Erythroblast (primary cell): ENCODE data around the gene CHN2.

Source experiments
- GATA1 ChIP-seq: IDR thresholded peaks from 2 replicates; pipeline ENCODE4 v1.6.1; 2011; ENCODE audit warnings: low read depth, mild to moderate bottlenecking, control low read depth, low read length, moderate library complexity
- POLR2A ChIP-seq: IDR thresholded peaks from 2 replicates; pipeline ENCODE4 v1.6.1; 2011; ENCODE audit warnings: mild to moderate bottlenecking, low read length

DNA sequence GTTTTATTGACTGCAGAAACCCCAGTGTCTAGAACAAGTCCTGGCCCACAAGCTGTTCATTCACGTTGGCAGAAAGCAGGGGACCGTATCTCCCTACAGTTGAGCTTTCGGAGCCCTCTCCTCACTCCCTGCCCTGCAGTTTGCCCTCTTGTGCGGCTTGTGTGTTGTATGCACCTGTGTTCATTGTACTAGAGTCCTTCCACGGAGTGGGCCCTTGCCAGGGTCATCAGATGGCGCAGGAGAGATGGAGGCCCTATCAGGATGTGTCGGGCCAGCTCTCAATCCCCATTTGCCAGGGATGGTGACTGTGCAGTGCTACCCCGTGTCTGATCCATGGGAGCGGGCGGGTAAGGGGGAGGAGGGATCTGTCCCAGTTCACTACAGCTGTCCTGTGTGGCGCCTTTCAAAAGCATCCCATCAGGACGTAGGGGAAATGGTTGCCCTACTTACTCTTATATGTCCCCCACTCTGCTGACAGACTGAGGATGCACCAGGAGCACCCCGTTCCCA, 291.7 kb downstream of the CHN2 start:
- TF ChIP-seq POLR2A (no peak), GATA1 (no peak)
